Measurements from ENCODE around the gene ITGA6. TPM values are rescaled to one million over a fixed set of nuclear protein-coding genes. Genes with fewer than 3 reads are reported as not detected.
A peak's percentile ranks its signal among the peaks of the same experiment; 100 is the strongest.

Gene ITGA6
- total RNA-seq, 2 donors from 2014 or later, result 61.7 to 79.5 TPM

- H3K27ac Mint-ChIP-seq, result no peak overlapping the region
Observed at GRCh38 chr2:172403881-172404468, 23.4 kb upstream of the ITGA6 start.

DNA sequence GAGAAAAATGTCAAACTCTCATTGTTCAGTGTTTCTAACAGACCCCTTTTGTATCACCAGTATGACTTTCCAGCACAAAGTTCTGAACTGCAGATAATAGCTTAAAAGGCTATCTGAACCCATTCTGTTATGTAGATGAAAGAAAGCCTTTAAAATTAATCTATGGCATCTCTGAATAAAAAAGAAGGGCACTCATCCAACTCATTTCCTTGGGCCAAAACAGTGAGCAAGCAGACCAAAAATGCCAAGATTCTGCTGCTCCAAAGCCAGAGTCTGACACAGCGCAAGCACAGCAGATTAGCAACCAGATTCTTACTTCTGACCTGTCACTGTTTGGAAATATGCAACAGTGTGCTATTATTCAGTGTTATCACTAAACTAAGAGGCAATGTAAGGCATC lies 22.6 kb upstream of the ITGA6 start:
- ATAC-seq, result no peak
- no peak for DNase-seq
- H3K36me3 Mint-ChIP-seq (ENCODE audit: low read depth), result no peaks in the 10 kb centered on the region
- peaks cover 2% of the 10 kb centered on the region for H3K4me1 Mint-ChIP-seq
- H3K4me3 Mint-ChIP-seq, result no peak overlapping the region
- no peaks in the 10 kb centered on the region for H3K9me3 ChIP-seq (ENCODE audit: control insufficient read depth, low read length, poor library complexity, severe bottlenecking)
- no peak overlapping the region for H3K27ac Mint-ChIP-seq
- peaks cover 22% of the 10 kb centered on the region for H3K27me3 Mint-ChIP-seq

More at GRCh38 chr2:172403881-172404468, 23.4 kb upstream of the ITGA6 start:
- no peak overlapping the region for H3K4me3 Mint-ChIP-seq
- no peaks in the 10 kb centered on the region for H3K36me3 Mint-ChIP-seq (ENCODE audit: low read depth)
- no peaks in the 10 kb centered on the region for H3K9me3 ChIP-seq (ENCODE audit: control insufficient read depth, low read length, poor library complexity, severe bottlenecking)
- peaks cover 2% of the 10 kb centered on the region for H3K4me1 Mint-ChIP-seq
- peaks cover 23% of the 10 kb centered on the region for H3K27me3 Mint-ChIP-seq
- no peak for DNase-seq
- ATAC-seq, result no peak

- Mint-ChIP-seq H3K4me3 (no peak overlapping the region), H3K36me3 (ENCODE audit: low read depth) (no peaks in the 10 kb centered on the region), H3K27ac (no peak overlapping the region), H3K27me3 (peaks cover 13% of the 10 kb centered on the region), H3K4me1 (peaks cover 2% of the 10 kb centered on the region)
- ATAC-seq (no peak), DNase-seq (no peak)
- H3K9me3 ChIP-seq (ENCODE audit: control insufficient read depth, low read length, poor library complexity, severe bottlenecking), result no peaks in the 10 kb centered on the region
Observed at GRCh38 chr2:172405673-172406072, 21.7 kb upstream of the ITGA6 start.

- Mint-ChIP-seq H3K27me3 (peaks cover 7% of the 10 kb centered on the region), H3K27ac (no peak overlapping the region), H3K4me3 (no peak overlapping the region), H3K4me1 (no peaks in the 10 kb centered on the region), H3K36me3 (ENCODE audit: low read depth) (no peaks in the 10 kb centered on the region)
- no peak for ATAC-seq
- H3K9me3 ChIP-seq (ENCODE audit: control insufficient read depth, low read length, poor library complexity, severe bottlenecking), result no peaks in the 10 kb centered on the region
- no peak for DNase-seq
Observed at GRCh38 chr2:172408143-172408766, 19.1 kb upstream of the ITGA6 start.

DNA sequence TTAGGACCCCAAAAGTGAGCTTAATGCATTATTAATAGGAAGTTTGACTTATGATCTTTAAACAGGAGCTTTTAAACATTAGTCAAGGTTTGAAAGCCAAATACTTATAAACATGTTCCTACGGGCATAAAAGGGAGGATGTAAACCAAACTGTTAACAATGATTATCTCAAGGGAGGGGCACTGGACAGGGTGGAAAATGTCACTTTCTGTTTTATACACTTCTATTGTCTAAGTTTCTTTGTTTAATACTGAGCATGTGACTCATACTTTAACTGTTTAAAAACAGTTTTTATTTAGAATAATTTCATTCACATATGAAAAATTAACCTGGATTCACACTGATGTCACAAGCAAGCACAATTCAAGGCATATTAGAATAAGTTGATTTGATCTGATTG lies 18.3 kb upstream of the ITGA6 start:
- H3K9me3 ChIP-seq (ENCODE audit: control insufficient read depth, low read length, poor library complexity, severe bottlenecking), result no peaks in the 10 kb centered on the region
- H3K27ac Mint-ChIP-seq, result no peak overlapping the region
- no peaks in the 10 kb centered on the region for H3K27me3 Mint-ChIP-seq
- no peak overlapping the region for H3K4me3 Mint-ChIP-seq
- DNase-seq (no peak), ATAC-seq (no peak)
- no peaks in the 10 kb centered on the region for H3K36me3 Mint-ChIP-seq (ENCODE audit: low read depth)
- H3K4me1 Mint-ChIP-seq, result no peaks in the 10 kb centered on the region

- ATAC-seq (no peak), DNase-seq (no peak)
- peaks cover 12% of the 10 kb centered on the region for H3K27me3 Mint-ChIP-seq
- no peaks in the 10 kb centered on the region for H3K4me1 Mint-ChIP-seq
- no peak overlapping the region for H3K4me3 Mint-ChIP-seq
- peaks cover 2% of the 10 kb centered on the region for H3K36me3 Mint-ChIP-seq (ENCODE audit: low read depth)
- no peaks in the 10 kb centered on the region for H3K9me3 ChIP-seq (ENCODE audit: control insufficient read depth, low read length, poor library complexity, severe bottlenecking)
- no peak overlapping the region for H3K27ac Mint-ChIP-seq
Observed at GRCh38 chr2:172412984-172413492, 14.3 kb upstream of the ITGA6 start.

DNA sequence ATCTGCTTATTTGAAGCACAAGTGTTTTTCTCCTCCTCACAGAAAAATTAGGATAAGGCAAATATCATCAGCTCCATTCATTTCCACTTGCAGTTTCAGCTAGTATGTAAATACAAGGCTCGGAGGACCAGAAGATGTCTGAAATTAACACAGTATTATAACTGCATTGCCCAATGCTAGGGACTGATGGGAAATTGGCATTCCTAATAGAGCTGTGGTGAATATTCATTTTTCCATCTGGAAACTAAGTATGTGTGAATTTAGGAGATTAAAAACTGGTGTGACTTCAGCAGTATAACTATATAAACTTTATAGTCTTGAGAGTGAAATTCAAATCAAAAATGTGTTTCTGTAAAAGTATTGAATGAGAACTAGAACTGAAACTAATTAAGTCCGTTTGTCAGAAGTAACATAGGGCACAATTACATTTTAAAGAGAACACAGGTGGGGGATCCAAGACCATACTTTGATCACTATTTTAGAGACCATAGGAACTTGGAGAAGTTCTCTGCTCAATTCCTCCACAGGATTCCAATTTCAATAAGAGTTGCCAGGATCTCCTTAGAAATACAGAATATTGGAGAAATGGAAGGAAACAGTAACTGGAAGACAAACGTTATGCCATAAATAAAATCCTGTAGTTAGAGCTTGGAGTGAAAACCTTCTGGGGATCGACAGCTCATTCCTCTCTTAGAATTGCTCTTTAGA lies 12.1 kb upstream of the ITGA6 start:
- H3K36me3 Mint-ChIP-seq (ENCODE audit: low read depth), result peaks cover 2% of the 10 kb centered on the region
- H3K4me3 Mint-ChIP-seq, result no peak overlapping the region
- ATAC-seq, result no peak
- H3K4me1 Mint-ChIP-seq, result no peaks in the 10 kb centered on the region
- H3K27ac Mint-ChIP-seq, result no peak overlapping the region
- DNase-seq, result no peak
- H3K27me3 Mint-ChIP-seq, result peaks cover 12% of the 10 kb centered on the region
- no peaks in the 10 kb centered on the region for H3K9me3 ChIP-seq (ENCODE audit: control insufficient read depth, low read length, poor library complexity, severe bottlenecking)

DNA sequence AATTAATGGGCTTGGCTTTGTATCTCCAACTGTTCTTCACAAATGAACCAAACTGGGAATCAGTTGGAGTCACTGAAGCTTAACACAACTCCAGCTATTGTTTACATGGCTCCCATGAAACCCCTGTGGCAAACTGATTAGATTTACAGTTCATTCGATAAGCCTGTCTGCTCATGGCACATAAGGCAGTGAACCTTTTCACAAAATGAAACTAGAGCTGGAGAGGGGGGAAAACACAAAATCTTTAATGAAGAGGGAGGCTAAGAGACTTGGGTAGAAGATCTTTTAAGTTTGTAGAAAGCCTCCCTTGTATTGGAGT lies 11.6 kb upstream of the ITGA6 start:
- H3K9me3 ChIP-seq (ENCODE audit: control insufficient read depth, low read length, poor library complexity, severe bottlenecking), result no peaks in the 10 kb centered on the region

DNA sequence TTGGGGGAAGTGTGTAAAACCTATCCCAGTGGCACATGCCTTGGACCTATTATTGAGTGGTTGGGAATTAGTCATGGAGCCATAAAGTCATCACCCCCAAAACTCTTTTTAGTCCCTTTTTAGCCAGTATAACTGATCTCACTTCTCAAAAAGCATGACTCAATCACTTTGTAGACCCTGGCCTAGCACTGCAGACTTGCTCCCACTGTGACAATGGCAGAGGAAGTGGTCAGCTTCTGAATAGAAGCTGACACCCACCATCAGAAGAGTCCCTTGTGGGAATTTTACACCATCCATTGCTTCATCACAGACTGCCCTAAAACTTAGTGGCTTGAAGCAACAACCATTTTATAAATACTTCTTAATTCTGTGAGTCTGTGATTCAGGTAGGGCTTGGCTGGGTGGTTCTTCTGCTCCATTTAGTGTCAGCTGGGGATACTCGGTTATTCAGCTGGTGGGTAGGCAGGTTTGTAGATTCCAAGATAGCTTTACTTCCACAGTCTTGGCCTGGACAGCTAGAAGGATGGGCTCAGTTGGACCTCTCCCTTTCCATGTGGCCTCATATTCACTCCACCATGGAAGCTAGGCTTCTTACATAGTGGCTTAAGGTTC lies 10.8 kb upstream of the ITGA6 start:
- no peaks in the 10 kb centered on the region for H3K9me3 ChIP-seq (ENCODE audit: control insufficient read depth, low read length, poor library complexity, severe bottlenecking)
- Mint-ChIP-seq H3K27me3 (peaks cover 20% of the 10 kb centered on the region), H3K4me3 (no peak overlapping the region), H3K27ac (no peak overlapping the region), H3K4me1 (no peaks in the 10 kb centered on the region), H3K36me3 (ENCODE audit: low read depth) (peaks cover 2% of the 10 kb centered on the region)
- DNase-seq, result no peak
- no peak for ATAC-seq

More for the DNA sequence above, 11.6 kb upstream of the ITGA6 start:
- DNase-seq (no peak), ATAC-seq (no peak)
- Mint-ChIP-seq H3K27me3 (peaks cover 15% of the 10 kb centered on the region), H3K27ac (no peak overlapping the region), H3K36me3 (ENCODE audit: low read depth) (peaks cover 2% of the 10 kb centered on the region), H3K4me3 (no peak overlapping the region), H3K4me1 (no peaks in the 10 kb centered on the region)

DNA sequence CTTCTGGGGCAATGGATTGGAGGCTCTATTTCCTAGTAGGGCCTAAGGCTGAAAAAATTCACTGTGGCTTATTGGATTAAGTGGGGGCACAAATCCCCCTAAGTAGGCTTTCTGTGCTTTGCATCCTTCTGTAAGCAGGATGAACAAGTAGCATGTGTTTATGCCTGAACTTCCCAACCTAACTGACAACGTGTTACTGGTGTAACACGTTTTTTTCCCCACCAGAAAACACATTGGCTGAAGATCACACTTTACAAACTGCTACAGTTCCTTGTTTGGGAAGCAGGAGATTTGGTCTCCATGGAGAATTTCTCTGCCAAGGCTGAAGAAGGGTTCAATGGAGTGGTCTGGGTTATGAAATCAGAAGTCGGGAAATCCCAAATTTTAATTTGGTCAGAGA lies 7.2 kb upstream of the ITGA6 start:
- H3K9me3 ChIP-seq (ENCODE audit: control insufficient read depth, low read length, poor library complexity, severe bottlenecking), result no peaks in the 10 kb centered on the region
- Mint-ChIP-seq H3K4me3 (no peak overlapping the region), H3K4me1 (no peaks in the 10 kb centered on the region), H3K36me3 (ENCODE audit: low read depth) (no peaks in the 10 kb centered on the region), H3K27me3 (peaks cover 15% of the 10 kb centered on the region), H3K27ac (no peak overlapping the region)
- DNase-seq (no peak), ATAC-seq (no peak)

DNA sequence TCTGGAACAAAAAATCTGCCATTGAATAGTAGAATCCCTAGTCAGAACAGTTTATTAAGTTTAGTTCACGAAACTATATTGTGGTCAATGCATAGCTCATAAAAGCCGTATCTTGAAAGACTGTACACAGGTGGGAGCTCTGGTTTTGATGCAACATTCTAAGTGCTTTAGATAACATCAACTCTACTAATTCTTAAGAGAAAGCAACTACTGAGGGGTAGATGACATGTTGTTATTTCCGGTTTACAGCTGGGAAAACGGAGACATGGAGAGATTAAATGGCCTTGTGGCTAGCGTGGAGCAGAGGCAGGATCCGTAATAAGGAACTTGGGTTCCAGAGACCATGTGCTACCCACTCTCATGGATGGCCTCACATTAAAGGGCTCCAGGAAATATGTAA lies 4.2 kb upstream of the ITGA6 start:
- Mint-ChIP-seq H3K36me3 (ENCODE audit: low read depth) (no peaks in the 10 kb centered on the region), H3K27me3 (peaks cover 8% of the 10 kb centered on the region), H3K4me1 (peaks cover 3% of the 10 kb centered on the region), H3K27ac (peak overlapping the region; percentile 37), H3K4me3 (no peak overlapping the region)
- H3K9me3 ChIP-seq (ENCODE audit: control insufficient read depth, low read length, poor library complexity, severe bottlenecking), result no peaks in the 10 kb centered on the region
- ATAC-seq, result no peak
- no peak for DNase-seq

DNA sequence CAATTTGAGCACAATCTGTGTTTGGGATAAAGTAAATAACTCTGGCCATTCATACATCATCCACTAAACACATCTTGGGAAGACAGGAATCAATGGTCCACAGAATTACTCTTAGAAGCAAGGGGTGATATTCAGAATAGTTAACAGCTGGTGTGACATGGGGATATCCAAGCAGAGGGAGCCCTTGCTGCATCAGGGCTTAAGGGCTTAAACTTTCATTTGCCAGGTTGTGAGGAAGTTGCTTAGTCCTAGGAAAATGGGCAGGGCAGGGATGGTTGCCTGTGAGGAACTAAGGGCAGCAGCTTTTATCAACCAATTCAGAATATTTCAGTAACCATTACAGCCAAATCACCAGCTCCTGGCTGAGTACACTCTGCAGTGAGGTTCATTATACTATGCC lies 2.0 kb upstream of the ITGA6 start:
- Mint-ChIP-seq H3K4me3 (no peak overlapping the region), H3K4me1 (peaks cover 19% of the 10 kb centered on the region), H3K36me3 (ENCODE audit: low read depth) (no peaks in the 10 kb centered on the region), H3K27me3 (peaks cover 8% of the 10 kb centered on the region), H3K27ac (no peak overlapping the region)
- ATAC-seq (no peak), DNase-seq (no peak)
- H3K9me3 ChIP-seq (ENCODE audit: control insufficient read depth, low read length, poor library complexity, severe bottlenecking), result no peaks in the 10 kb centered on the region

DNA sequence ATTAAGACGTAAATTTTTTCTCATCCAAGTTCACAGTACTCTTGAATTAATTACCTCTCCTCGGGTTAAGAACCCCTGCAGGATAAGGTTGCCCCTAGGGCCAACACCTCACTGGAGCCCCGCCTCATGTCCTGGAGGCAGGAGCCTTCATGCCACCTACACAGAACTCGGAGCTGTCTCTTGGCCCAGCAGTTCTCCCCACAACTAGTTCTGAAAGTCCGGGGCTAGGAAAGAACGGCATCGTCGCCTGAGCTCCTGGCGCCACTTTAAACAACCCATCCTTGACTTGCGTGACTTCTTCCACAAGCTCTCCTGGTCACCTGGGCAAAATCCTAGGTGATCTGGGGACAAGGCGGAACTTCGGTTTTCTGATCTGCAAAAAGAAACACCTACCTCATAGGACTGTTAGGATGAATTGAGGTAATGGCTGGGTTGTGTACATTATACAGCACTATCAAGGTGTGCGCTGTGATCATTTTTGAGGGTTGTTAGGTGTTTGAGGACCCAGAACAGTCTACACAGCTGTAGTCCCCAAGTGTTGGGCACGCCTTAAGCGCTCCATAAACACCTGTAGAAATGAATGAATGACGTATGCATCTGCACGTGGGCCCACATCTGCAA lies 641 bp upstream of the ITGA6 start:
- Mint-ChIP-seq H3K4me3 (peak overlapping the region; percentile 90), H3K27ac (no peak overlapping the region), H3K36me3 (ENCODE audit: low read depth) (no peaks in the 10 kb centered on the region), H3K4me1 (peaks cover 33% of the 10 kb centered on the region), H3K27me3 (no peaks in the 10 kb centered on the region)
- H3K9me3 ChIP-seq (ENCODE audit: control insufficient read depth, low read length, poor library complexity, severe bottlenecking), result no peaks in the 10 kb centered on the region
- DNase-seq (no peak), ATAC-seq (no peak)
